Left lobe of liver (tissue), 2 donors: ENCODE results near the gene AGPAT3. TPM values are rescaled to one million over a fixed set of nuclear protein-coding genes. Genes with fewer than 3 reads are reported as not detected.
"Not testable (repeated sequence)": the region's sequence is repeated elsewhere in the genome, so short reads cannot be mapped to it uniquely, and the experiment has no call there.

Experiments
- ATAC-seq: fragments of 200-7000 bp; cut with Tn5 transposase; one replicate; pipeline ENCODE4 v1.9.1; 2020; ENCODE audit warnings: mild to moderate bottlenecking, moderate library complexity
- DNase-seq: peaks from one replicate; pipeline ENCODE4 v3.0.0-alpha.2; 2020; ENCODE audit warnings: low spot score
- total RNA-seq: library from RNA; stranded (reverse); gene quantifications from one replicate; pipeline ENCODE4 v1.2.1, GENCODE V29; 2021
- donor health status: DM: no; HTN: no; CAD: no; lungs with moderate emphysema.
- donor health status: DM: no; HTN: yes; CAD: no.

Gene AGPAT3
- total RNA-seq, 1 donor from 2014 or later, result 127 TPM

- no peak for DNase-seq
- ATAC-seq, result no peak
Measured at GRCh38 chr21:43881935-43882334, 16.9 kb downstream of the AGPAT3 start.

- DNase-seq (no peak), ATAC-seq (no peak)
Measured at GRCh38 chr21:43882952-43883545, 18.0 kb downstream of the AGPAT3 start.

- ATAC-seq, result peak; percentile 30
- DNase-seq, result no peak
Measured at GRCh38 chr21:43884012-43884860, 19.2 kb downstream of the AGPAT3 start.

DNA sequence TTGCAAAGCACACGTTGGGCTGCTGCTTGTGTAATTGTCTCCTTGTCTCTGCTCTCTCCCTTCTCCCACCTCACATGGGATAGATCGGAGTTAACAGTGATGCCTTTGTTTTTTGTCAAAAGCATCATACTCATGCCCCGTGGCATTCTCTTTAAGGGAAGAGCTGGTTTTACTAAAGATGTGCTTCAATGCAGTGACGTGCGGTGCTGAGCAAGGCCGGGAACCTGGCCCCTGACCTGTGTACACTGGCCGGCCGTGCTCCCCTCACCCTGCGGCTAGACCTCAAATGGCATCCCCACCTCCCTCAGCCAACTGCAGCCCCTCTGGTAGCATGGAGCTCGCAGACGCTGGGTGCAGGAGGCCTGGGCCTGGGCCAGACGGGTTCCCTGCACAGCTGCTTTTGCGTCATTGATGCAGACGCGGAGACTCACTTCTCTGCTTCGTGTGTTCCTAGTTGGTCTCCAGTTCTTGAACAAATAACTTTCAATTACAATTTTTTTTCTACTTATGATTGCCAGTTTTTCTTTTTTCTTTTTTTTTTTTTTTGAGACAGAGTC, 19.9 kb downstream of the AGPAT3 start:
- DNase-seq, result no peak

GRCh38 chr21:43885721-43886120, 20.7 kb downstream of the AGPAT3 start:
- DNase-seq, result no peak

More for the DNA sequence above, 19.9 kb downstream of the AGPAT3 start:
- peak; percentile 30 for ATAC-seq

DNA sequence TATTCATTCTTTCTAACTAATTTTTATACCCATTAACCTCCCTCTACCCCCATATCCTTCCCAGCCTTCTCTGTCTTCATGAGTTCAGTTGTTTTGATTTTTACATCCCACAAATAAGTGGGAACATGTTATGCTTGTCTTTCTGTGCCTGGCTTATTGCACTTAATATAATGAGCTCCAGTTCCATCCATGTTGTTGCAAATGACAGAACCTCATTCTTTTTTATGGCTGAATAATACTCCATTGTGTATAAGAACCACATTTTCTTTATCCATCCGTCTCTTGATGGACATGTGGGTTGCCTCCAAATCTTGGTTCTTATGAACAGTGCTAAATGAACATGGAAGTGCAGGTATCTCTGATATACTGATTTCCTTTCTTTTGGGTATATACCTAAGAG, 21.5 kb downstream of the AGPAT3 start:
- DNase-seq, result no peak
- no peak for ATAC-seq

More at GRCh38 chr21:43885721-43886120, 20.7 kb downstream of the AGPAT3 start:
- ATAC-seq, result no peak

GRCh38 chr21:43889069-43889468, 24.0 kb downstream of the AGPAT3 start:
- ATAC-seq (no peak), DNase-seq (no peak)

DNA sequence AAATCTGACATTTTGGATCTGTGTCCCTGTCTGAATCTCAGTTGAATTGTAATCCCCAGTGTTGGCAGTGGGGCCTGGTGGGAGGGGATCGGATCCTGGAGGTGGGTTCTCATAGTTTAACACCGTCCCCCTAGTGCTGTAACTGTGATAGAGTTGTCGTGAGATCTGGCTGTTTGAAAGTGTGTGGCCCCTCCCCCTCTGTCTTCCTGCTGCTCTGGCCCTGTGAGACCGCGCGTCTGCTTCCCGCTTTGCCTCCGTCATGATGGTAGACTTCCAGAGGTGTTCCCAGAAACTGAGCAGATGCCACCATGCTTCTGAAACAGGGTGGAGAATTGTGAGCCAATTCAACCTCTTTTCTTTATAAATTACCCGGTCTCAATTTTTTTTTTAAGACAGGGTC, 25.0 kb downstream of the AGPAT3 start:
- no peak for DNase-seq
- ATAC-seq, result no peak

GRCh38 chr21:43892334-43892733, 27.3 kb downstream of the AGPAT3 start:
- ATAC-seq (no peak), DNase-seq (no peak)

DNA sequence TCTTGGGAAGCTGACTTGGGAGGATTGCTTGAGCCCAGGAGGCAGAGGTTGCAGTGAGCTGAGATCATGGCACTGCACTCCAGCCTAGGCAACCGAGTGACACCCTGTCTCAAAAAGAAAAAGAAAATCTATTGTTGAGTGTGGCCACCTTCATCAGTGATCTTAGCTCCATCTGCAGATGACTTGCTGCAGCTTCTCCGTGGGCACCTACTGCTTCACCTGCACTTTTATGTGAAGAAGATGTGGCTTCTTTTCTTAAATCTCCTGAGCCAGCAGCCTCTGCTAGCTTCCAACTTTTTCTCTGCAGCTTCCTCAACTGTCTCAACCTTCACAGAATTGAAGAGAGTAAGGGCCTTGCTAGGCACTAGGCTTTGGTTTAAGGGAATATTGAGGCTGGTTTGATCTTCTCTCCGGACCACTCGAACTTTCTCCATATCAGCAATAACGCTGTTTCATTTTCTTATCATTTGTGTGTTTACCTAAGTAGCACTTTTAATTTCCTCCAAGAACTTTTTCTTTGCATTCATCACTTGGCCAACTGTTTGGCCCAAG, 28.0 kb downstream of the AGPAT3 start:
- ATAC-seq (no peak), DNase-seq (no peak)

DNA sequence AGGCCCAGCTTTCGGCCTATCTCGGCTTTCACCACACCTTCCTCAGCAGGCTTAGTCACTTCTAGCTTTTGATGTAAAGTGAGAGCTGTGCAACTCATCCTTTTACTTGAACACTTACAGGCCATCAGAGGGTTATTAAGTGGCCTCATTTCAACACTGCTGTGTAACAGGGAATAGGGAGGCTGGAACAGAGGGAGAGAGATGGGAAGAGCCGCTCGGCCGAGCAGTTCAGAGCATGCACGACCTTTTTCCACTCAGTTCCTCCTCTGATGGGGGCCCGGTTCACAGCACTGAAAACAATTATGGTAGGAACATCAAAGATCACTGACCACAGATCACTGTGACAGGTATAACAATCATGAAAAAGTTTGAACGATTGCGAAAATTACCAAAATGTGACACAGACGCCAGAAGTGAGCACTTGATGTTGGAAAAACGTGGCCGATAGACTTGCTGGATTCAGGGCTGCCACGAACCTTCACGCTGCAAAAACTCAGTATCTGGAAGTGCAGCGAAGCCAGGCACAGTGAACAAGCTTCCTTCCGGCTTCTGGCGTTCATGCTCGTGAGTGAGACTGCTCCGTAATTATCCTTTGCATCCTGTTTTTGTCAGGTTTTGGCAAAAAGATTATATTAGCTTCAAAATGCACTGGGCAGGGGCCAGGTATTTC, 28.6 kb downstream of the AGPAT3 start:
- ATAC-seq, result peak; percentile 50

GRCh38 chr21:43894206-43894577, 29.2 kb downstream of the AGPAT3 start:
- no peak for ATAC-seq
- DNase-seq, result no peak

More for the DNA sequence above, 28.6 kb downstream of the AGPAT3 start:
- no peak for DNase-seq

DNA sequence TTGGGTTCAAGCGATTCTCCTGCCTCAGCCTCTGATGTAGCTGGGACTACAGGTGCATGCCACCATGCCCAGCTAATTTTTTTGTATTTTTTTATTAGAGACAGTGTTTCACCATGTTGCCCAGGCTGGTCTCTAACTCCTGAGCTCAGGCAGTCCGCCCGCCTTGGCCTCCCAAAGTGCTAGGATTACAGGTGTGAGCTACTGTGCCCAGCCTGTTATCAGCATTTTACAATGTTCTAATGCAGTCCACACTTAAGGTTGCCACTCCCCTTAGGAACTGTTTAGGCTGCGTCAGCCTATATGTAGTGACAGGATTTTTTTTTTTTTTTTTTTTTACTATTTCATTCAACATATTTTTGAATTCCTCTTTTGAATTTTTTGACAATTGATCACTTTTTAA, 30.2 kb downstream of the AGPAT3 start:
- DNase-seq, result no peak
- ATAC-seq, result no peak

- DNase-seq, ATAC-seq: not testable (repeated sequence)
Measured at GRCh38 chr21:43896696-43897299, 31.8 kb downstream of the AGPAT3 start.

DNA sequence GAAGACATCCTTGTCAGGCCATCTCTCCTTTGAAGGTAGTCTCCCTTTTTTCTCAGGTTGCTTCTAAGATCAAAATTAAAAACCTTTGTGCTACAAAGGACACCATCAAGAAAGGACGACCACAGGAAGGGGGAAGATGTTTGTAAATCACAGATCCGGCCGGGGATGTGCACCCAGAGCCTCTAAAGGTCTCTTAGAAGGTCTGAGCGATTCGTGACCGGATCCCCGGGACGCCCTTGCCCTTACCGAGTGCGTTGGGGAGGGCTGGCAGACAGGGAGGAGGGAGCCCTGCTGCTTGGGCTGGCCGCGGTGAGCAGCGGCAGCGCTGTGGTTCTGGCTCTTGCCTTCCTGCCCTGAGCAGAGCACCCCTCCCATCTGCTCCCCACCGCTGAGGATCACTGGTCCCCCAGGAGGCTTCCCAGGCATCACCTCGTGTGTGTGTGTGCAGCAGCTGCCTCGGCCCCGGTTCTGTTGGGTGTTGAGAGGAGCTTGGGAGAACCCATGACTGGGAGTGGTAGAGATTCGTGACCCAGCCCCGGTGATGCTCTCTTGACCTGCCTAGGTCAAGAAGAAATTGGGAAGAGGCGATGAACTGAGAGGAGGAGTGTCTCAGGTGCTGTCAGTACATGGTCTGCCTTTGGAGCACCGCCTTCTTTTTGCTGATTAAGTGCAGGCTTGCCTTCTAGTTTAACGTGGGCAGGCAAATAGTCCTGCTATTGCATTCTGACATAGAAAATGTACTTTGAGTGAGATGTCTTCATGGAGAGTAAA, 34.5 kb downstream of the AGPAT3 start:
- no peak for DNase-seq
- no peak for ATAC-seq

DNA sequence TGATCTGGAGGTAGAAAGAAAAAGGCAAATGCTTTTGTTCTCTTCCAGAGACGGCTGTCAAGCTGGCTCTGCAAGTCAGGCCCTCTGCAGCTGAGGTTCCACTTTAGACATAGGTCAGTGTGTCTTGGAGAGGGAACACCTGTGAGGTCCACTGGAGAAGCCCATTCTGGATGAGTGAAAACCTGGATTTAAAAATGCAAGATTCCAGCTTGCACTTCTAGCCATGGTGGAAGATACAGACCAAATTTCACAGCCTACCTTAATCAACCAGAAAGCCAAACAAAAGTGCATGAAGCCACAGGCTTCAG, 35.0 kb downstream of the AGPAT3 start:
- no peak for DNase-seq
- no peak for ATAC-seq

DNA sequence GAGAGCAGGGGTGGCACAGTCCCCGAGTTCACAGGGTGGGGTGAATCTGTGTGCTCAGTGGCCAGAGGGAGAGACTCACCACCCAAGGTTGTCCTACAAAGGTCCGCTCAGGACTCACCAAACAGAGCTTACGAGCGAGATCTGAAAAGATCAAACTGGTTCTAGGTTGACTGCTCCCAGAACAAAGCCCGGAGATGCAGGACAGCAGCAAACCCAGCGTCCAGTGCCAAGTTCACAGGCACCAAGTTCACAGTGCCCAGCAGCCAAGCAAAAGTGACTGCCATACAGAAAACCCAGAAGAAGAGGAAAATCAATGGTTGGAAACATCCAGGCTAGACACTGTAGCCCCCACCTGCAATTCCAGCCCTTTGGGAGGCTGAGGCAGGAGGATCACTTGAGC, 35.7 kb downstream of the AGPAT3 start:
- ATAC-seq (peak; percentile 75), DNase-seq (no peak)

DNA sequence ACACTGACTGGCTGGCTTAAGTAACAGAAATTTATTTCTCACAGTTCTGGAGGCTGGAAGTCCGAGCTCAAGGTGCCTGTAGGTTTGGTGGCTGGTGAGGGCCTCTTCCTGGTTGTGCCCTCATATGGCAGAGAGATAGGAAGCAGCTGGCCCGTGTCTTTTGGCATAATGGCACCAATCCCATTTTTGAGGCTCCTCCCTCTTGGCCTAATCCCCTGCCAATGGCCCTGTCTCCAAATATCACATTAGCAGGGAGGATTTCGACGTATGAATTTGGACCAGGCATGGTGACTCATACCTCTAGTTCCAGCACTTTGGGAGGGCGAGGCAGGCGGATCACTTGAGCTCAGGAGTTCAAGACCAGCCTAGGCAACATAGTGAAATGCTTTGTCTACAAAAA, 37.4 kb downstream of the AGPAT3 start:
- ATAC-seq, result peak; percentile 57
- no peak for DNase-seq

GRCh38 chr21:43903451-43904091, 38.5 kb downstream of the AGPAT3 start:
- ATAC-seq (peak; percentile 47), DNase-seq (no peak)

- ATAC-seq, result no peak
- no peak for DNase-seq
Measured at GRCh38 chr21:43904331-43904781, 39.3 kb downstream of the AGPAT3 start.
